ENCODE data around the gene DMRTA2. TPM values are rescaled to one million over a fixed set of nuclear protein-coding genes. Genes with fewer than 3 reads are reported as not detected.

Gene DMRTA2
- total RNA-seq, 4 donors from 2014 or later = not detected

GRCh38 chr1:50453266-50453665, 30.0 kb upstream of the DMRTA2 start:
- Histone ChIP-seq H3K9me3 (no peaks in the 10 kb centered on the region), H3K27me3 (no peaks in the 10 kb centered on the region), H3K36me3 (no peaks in the 10 kb centered on the region), H3K4me3 (no peak overlapping the region), H3K4me1 (no peaks in the 10 kb centered on the region), H3K27ac (no peak overlapping the region)
- intact Hi-C loops (cut with DNase I; ENCODE audit: low total_unique reads) = no loop called here
- TF ChIP-seq CTCF (IDR thresholded peaks at IDR 0.05) = no peak
- no peak for TF ChIP-seq POLR2A (IDR thresholded peaks at IDR 0.05)
- DNase-seq = no peak

GRCh38 chr1:50452700-50453099, 29.5 kb upstream of the DMRTA2 start:
- Histone ChIP-seq H3K27ac (no peak overlapping the region), H3K4me3 (no peak overlapping the region), H3K27me3 (no peaks in the 10 kb centered on the region), H3K4me1 (no peaks in the 10 kb centered on the region), H3K9me3 (no peaks in the 10 kb centered on the region), H3K36me3 (no peaks in the 10 kb centered on the region)
- intact Hi-C loops (cut with DNase I; ENCODE audit: low total_unique reads) = no loop called here
- DNase-seq = no peak
- no peak for TF ChIP-seq POLR2A (IDR thresholded peaks at IDR 0.05)
- no peak for TF ChIP-seq CTCF (IDR thresholded peaks at IDR 0.05)

GRCh38 chr1:50450861-50451653, 27.8 kb upstream of the DMRTA2 start:
- Histone ChIP-seq H3K9me3 (no peaks in the 10 kb centered on the region), H3K4me1 (no peaks in the 10 kb centered on the region), H3K4me3 (no peak overlapping the region), H3K27me3 (no peaks in the 10 kb centered on the region), H3K27ac (no peak overlapping the region), H3K36me3 (no peaks in the 10 kb centered on the region)
- intact Hi-C loops (cut with DNase I; ENCODE audit: low total_unique reads) = no loop called here
- DNase-seq = no peak
- TF ChIP-seq CTCF (IDR thresholded peaks at IDR 0.05) = no peak
- no peak for TF ChIP-seq POLR2A (IDR thresholded peaks at IDR 0.05)

GRCh38 chr1:50447961-50448360, 24.7 kb upstream of the DMRTA2 start:
- DNase-seq = no peak
- Histone ChIP-seq H3K36me3 (no peaks in the 10 kb centered on the region), H3K4me1 (no peaks in the 10 kb centered on the region), H3K4me3 (no peak overlapping the region), H3K9me3 (no peaks in the 10 kb centered on the region), H3K27ac (no peak overlapping the region), H3K27me3 (no peaks in the 10 kb centered on the region)
- TF ChIP-seq POLR2A (IDR thresholded peaks at IDR 0.05) = no peak
- no peak for TF ChIP-seq CTCF (IDR thresholded peaks at IDR 0.05)
- intact Hi-C loops (cut with DNase I; ENCODE audit: low total_unique reads) = no loop called here

- Histone ChIP-seq H3K4me1 (no peaks in the 10 kb centered on the region), H3K27me3 (no peaks in the 10 kb centered on the region), H3K27ac (no peak overlapping the region), H3K36me3 (no peaks in the 10 kb centered on the region), H3K9me3 (no peaks in the 10 kb centered on the region), H3K4me3 (no peak overlapping the region)
- TF ChIP-seq POLR2A (IDR thresholded peaks at IDR 0.05) (no peak), CTCF (IDR thresholded peaks at IDR 0.05) (no peak)
- DNase-seq = no peak
- intact Hi-C loops (cut with DNase I; ENCODE audit: low total_unique reads) = no loop called here
Observed at GRCh38 chr1:50441183-50441582, 17.9 kb upstream of the DMRTA2 start.
